Neuronal stem cell (in vitro differentiated cells): ENCODE data around the gene ZNF629.

Experiments used
- DNase-seq: peaks from one replicate; pipeline ENCODE4 v3.0.0-alpha.2; 2013; ENCODE audit warnings: low spot score
- H2AFZ ChIP-seq: one replicate; pipeline ENCODE4 v1.6.1; 2013; ENCODE audit warnings: mild to moderate bottlenecking, low read length, inconsistent platforms
- H2AK5ac ChIP-seq: 2 replicates; pipeline ENCODE4 v1.6.1; 2013; ENCODE audit warnings: low read depth, mild to moderate bottlenecking, inconsistent platforms, low read length, moderate library complexity, mixed read lengths
- H2BK120ac ChIP-seq: 2 replicates; pipeline ENCODE4 v1.6.1; 2013; ENCODE audit warnings: low read depth, mild to moderate bottlenecking, inconsistent platforms, low read length, moderate library complexity, mixed read lengths
- H2BK12ac ChIP-seq: one replicate; pipeline ENCODE4 v1.6.1; 2013; ENCODE audit warnings: low read length, inconsistent platforms
- H2BK15ac ChIP-seq: 2 replicates; pipeline ENCODE4 v1.6.1; 2013; ENCODE audit warnings: mild to moderate bottlenecking, low read length, inconsistent platforms, mixed read lengths
- H2BK5ac ChIP-seq: one replicate; pipeline ENCODE4 v1.6.1; 2013; ENCODE audit warnings: inconsistent platforms, mild to moderate bottlenecking, low read length, moderate library complexity
- H3K14ac ChIP-seq: one replicate; pipeline ENCODE4 v1.6.1; 2013; ENCODE audit warnings: low read length, inconsistent platforms
- H3K18ac ChIP-seq: 2 replicates; pipeline ENCODE4 v1.6.1; 2013; ENCODE audit warnings: low read length, inconsistent platforms
- H3K23ac ChIP-seq: 2 replicates; pipeline ENCODE4 v1.6.1; 2013; ENCODE audit warnings: low read depth, mild to moderate bottlenecking, mixed read lengths, low read length, inconsistent platforms; ENCODE audit not compliant: poor library complexity
- H3K27ac ChIP-seq: replicated peaks from 3 replicates; pipeline ENCODE4 v1.5.1; 2013; ENCODE audit warnings: low read length, inconsistent platforms
- H3K27me3 ChIP-seq, 3 experiments: 2 replicates each; pipeline ENCODE4 v1.6.1; 2013; ENCODE audit warnings: low read length in 3 of 3, mild to moderate bottlenecking in 2 of 3, inconsistent platforms in 1 of 3, low read depth in 1 of 3, mixed read lengths in 1 of 3, moderate library complexity in 1 of 3; ENCODE audit not compliant: control insufficient read depth in 3 of 3, insufficient read depth in 3 of 3
- H3K36me3 ChIP-seq, 2 donors: replicated peaks in 1 of 2; 2 replicates each; pipeline ENCODE4 v1.6.1; 2013; ENCODE audit warnings: low read length in 2 of 2; ENCODE audit not compliant: control insufficient read depth in 2 of 2, insufficient read depth in 2 of 2
- H3K4ac ChIP-seq: 2 replicates; pipeline ENCODE4 v1.6.1; 2013; ENCODE audit warnings: inconsistent platforms, mild to moderate bottlenecking, low read length, moderate library complexity
- H3K4me1 ChIP-seq, 2 donors: 1 replicate in 1 of 2; 2 replicates in 1 of 2; pipeline ENCODE4 v1.6.1; 2013; ENCODE audit warnings: low read length in 2 of 2, low read depth in 1 of 2; ENCODE audit not compliant: control insufficient read depth in 2 of 2, insufficient read depth in 1 of 2
- H3K4me2 ChIP-seq: one replicate; pipeline ENCODE4 v1.6.1; 2013; ENCODE audit warnings: mild to moderate bottlenecking, low read length, inconsistent platforms; ENCODE audit not compliant: insufficient read depth, poor library complexity, severe bottlenecking
- H3K4me3 ChIP-seq, 2 donors: 2 replicates each; pipeline ENCODE4 v1.5.1; 2013; ENCODE audit warnings: low read length in 2 of 2, mild to moderate bottlenecking in 2 of 2, inconsistent platforms in 1 of 2, moderate library complexity in 1 of 2
- H3K79me1 ChIP-seq: one replicate; pipeline ENCODE4 v1.6.1; 2013; ENCODE audit warnings: low read depth, mild to moderate bottlenecking, inconsistent platforms, low read length, moderate library complexity
- H3K9ac ChIP-seq: one replicate; pipeline ENCODE4 v1.6.1; 2013; ENCODE audit warnings: mild to moderate bottlenecking, low read depth, low read length, inconsistent platforms; ENCODE audit not compliant: poor library complexity
- H3K9me3 ChIP-seq, 2 donors: replicated peaks in 1 of 2; 2 replicates each; pipeline versions ENCODE3 to v1.6.1; 2013; ENCODE audit warnings: low read length in 2 of 2, mild to moderate bottlenecking in 2 of 2, inconsistent platforms in 1 of 2, low read depth in 1 of 2, mixed read lengths in 1 of 2, moderate library complexity in 1 of 2; ENCODE audit not compliant: control insufficient read depth in 2 of 2, insufficient read depth in 1 of 2
- H4K8ac ChIP-seq: one replicate; pipeline ENCODE4 v1.6.1; 2013; ENCODE audit warnings: low read depth, mild to moderate bottlenecking, inconsistent platforms, low read length, moderate library complexity
- H4K91ac ChIP-seq: one replicate; pipeline ENCODE4 v1.6.1; 2013; ENCODE audit warnings: low read length, low read depth, mild to moderate bottlenecking, inconsistent platforms; ENCODE audit not compliant: poor library complexity
- WGBS, 2 donors: extraction: QIAGEN DNeasy Blood & Tissue Kit; methylation state at CpG; one replicate each; pipeline ENCODE4 v1.1.7; 2013; ENCODE audit warnings: missing lambda C conversion rate in 2 of 2, mixed read lengths in 1 of 2; ENCODE audit not compliant: insufficient read length in 2 of 2, insufficient replicate concordance in 1 of 2; ENCODE audit errors: extremely low coverage in 2 of 2; 5-methylcytosine and 5-hydroxymethylcytosine counted together

Gene ZNF629

GRCh38 chr16:30771726-30772125 is 15.3 kb downstream of the ZNF629 start:
- Histone ChIP-seq H2BK5ac (no peak overlapping the region), H3K9ac (no peak overlapping the region), H3K18ac (no peak overlapping the region), H3K27me3 (no peaks in the 10 kb centered on the region), H2AFZ (no peak overlapping the region), H3K4me2 (no peak overlapping the region), H2BK12ac (no peak overlapping the region), H2AK5ac (no peak overlapping the region), H3K23ac (no peak overlapping the region), H3K4me3 (no peak overlapping the region), H3K4me1 (peaks cover 4 to 5% of the 10 kb centered on the region in 2 donors), H4K91ac (no peak overlapping the region), H4K8ac (no peak overlapping the region), H3K79me1 (peaks cover 7% of the 10 kb centered on the region), H3K14ac (no peak overlapping the region), H3K27ac (no peak overlapping the region), H3K9me3 (no peaks in the 10 kb centered on the region), H2BK15ac (no peak overlapping the region), H3K4ac (no peak overlapping the region), H2BK120ac (no peak overlapping the region), H3K36me3 (peaks cover 65 to 81% of the 10 kb centered on the region in 2 donors)
- WGBS, 2 donors, result no CpG with 5 or more reads among the region's 14 CpGs
- DNase-seq, result no peak

DNA sequence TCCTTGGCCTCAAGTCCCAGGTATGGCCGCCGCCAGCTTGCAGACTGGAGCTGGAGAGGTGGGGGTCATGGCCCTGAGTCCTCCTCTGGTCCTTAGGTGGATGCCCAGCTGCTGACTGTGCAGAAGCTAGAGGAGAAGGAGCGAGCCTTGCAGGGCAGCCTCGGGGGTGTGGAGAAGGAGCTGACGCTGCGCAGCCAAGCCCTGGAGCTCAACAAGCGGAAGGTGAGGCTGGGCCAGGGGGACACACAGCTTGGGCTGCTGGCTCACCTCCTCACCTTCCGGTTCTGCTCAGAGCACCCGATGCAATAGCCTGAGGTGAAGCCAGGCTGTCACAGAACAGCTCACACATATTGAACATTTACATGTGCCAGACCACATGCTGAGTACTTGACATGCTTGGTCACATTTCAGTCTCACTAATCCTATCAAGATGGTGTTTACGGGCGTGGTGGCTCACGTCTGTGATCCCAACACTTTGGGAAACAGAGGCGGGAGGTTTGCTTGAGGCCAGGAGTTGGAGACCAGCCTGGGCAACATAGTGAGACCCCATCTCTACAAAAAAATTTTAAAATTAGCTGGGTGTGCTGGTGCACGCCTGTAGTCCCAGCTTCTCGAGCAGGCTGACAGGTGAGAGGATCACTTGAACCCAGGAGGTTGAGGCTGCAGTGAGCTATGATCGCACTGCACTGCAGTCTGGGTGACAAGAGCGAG is 17.5 kb downstream of the ZNF629 start:
- Histone ChIP-seq H4K8ac (no peak overlapping the region), H2AFZ (no peak overlapping the region), H3K4ac (no peak overlapping the region), H2AK5ac (no peak overlapping the region), H2BK120ac (no peak overlapping the region), H3K27me3 (no peaks in the 10 kb centered on the region), H3K9me3 (peaks cover 0 to 1% of the 10 kb centered on the region in 2 donors), H3K4me2 (no peak overlapping the region), H2BK15ac (no peak overlapping the region), H2BK12ac (no peak overlapping the region), H3K4me1 (no peaks in the 10 kb centered on the region), H3K14ac (no peak overlapping the region), H3K27ac (no peak overlapping the region), H3K4me3 (no peak overlapping the region), H3K36me3 (peaks cover 83 to 100% of the 10 kb centered on the region in 2 donors), H3K18ac (no peak overlapping the region), H3K9ac (no peak overlapping the region), H4K91ac (no peak overlapping the region), H3K79me1 (peaks cover 9% of the 10 kb centered on the region), H3K23ac (no peak overlapping the region), H2BK5ac (no peak overlapping the region)
- no peak for DNase-seq
- no CpG with 5 or more reads among the region's 17 CpGs for WGBS, 2 donors

DNA sequence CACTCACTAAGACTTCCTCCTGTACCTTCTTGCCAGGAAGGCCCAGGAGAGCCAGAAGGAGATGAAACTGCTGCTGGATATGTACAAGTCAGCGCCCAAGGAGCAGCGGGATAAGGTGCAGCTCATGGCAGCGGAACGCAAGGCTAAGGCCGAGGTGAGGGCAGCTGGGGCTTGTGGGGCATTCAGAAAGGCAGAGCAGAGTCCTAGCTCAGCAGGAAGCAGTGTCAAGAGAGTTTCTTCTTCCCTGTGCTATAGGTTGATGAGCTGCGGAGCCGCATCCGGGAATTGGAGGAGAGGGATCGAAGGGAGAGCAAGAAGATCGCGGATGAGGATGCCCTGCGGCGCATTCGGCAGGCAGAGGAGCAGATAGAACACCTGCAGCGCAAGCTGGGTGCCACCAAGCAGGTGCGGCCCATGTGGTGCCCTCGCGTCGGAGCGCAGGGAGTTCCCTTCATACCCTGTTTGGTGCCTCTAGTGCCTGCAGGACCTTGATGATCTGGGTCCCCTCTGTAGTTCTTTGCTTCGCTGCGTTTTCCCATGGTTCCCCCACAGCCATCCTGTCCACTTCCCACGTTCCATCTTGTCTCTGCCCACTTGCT is 18.3 kb downstream of the ZNF629 start:
- no peak overlapping the region for H2AFZ ChIP-seq
- no peak overlapping the region for H2AK5ac ChIP-seq
- H2BK120ac ChIP-seq, result no peak overlapping the region
- no peak overlapping the region for H3K27ac ChIP-seq
- no peak overlapping the region for H2BK15ac ChIP-seq
- no peak overlapping the region for H4K8ac ChIP-seq
- H3K4ac ChIP-seq, result no peak overlapping the region
- WGBS, 2 donors, result no CpG with 5 or more reads among the region's 23 CpGs
- H3K79me1 ChIP-seq, result peaks cover 14% of the 10 kb centered on the region
- no peak overlapping the region for H2BK12ac ChIP-seq
- H4K91ac ChIP-seq, result no peak overlapping the region
- H2BK5ac ChIP-seq, result no peak overlapping the region
- no peak overlapping the region for H3K4me3 ChIP-seq
- no peak overlapping the region for H3K18ac ChIP-seq
- H3K9me3 ChIP-seq, result peaks cover 0 to 1% of the 10 kb centered on the region in 2 donors
- no peak overlapping the region for H3K4me2 ChIP-seq
- H3K9ac ChIP-seq, result no peak overlapping the region
- H3K4me1 ChIP-seq, result no peaks in the 10 kb centered on the region
- DNase-seq, result no peak
- no peak overlapping the region for H3K14ac ChIP-seq
- H3K27me3 ChIP-seq, result no peaks in the 10 kb centered on the region
- H3K36me3 ChIP-seq, result peaks cover 84 to 100% of the 10 kb centered on the region in 2 donors
- H3K23ac ChIP-seq, result no peak overlapping the region

DNA sequence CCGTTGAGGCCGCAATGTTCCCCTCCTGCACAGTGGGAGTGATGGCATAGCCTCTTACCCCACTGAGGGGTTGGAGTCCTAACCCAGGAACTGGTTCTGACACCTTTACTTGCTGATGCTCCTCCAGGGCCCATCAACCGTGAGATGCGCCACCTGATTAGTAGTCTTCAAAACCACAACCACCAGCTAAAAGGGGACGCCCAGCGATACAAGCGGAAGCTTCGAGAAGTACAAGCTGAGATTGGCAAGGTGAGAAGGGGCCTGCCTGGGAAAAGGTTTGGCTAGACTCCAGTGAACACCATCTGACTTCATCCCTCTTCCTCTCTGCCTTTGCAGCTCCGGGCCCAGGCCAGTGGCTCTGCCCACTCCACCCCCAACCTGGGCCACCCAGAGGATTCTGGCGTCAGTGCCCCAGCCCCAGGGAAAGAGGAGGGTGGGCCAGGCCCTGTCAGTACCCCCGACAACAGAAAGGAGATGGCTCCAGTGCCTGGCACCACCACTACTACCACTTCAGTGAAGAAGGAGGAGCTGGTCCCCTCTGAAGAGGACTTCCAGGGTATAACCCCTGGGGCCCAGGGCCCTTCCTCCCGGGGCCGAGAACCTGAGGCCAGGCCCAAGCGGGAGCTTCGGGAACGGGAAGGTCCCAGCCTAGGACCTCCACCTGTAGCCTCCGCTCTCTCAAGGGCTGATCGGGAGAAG is 19.1 kb downstream of the ZNF629 start:
- H4K8ac ChIP-seq, result no peak overlapping the region
- H2BK12ac ChIP-seq, result no peak overlapping the region
- H3K36me3 ChIP-seq, result peaks cover 81 to 100% of the 10 kb centered on the region in 2 donors
- no peak overlapping the region for H3K4me3 ChIP-seq
- no peaks in the 10 kb centered on the region for H3K27me3 ChIP-seq
- H2AFZ ChIP-seq, result no peak overlapping the region
- H3K4me1 ChIP-seq, result peaks cover under 1 to 6% of the 10 kb centered on the region in 2 donors
- H3K9ac ChIP-seq, result no peak overlapping the region
- no peak overlapping the region for H3K4me2 ChIP-seq
- H3K9me3 ChIP-seq, result peaks cover 0 to 1% of the 10 kb centered on the region in 2 donors
- no peak overlapping the region for H3K4ac ChIP-seq
- H3K23ac ChIP-seq, result no peak overlapping the region
- H3K27ac ChIP-seq, result no peak overlapping the region
- H2BK5ac ChIP-seq, result no peak overlapping the region
- H4K91ac ChIP-seq, result no peak overlapping the region
- no peak for DNase-seq
- H2BK120ac ChIP-seq, result no peak overlapping the region
- H3K79me1 ChIP-seq, result peaks cover 20% of the 10 kb centered on the region
- WGBS, 2 donors, result no CpG with 5 or more reads among the region's 18 CpGs
- H2BK15ac ChIP-seq, result no peak overlapping the region
- H3K18ac ChIP-seq, result no peak overlapping the region
- no peak overlapping the region for H2AK5ac ChIP-seq
- no peak overlapping the region for H3K14ac ChIP-seq
